Tibial artery (tissue), 4 donors: Measurements from ENCODE around the gene MCM3AP.

Experiments
- DNase-seq, 2 donors: peaks; one replicate each; pipeline ENCODE4 v3.0.0-alpha.2; 2019
- H3K27ac ChIP-seq, 2 donors: fragments of 200-600 bp; sonication (generic) in 1 of 2; 1 replicate in 1 of 2; 2 replicates in 1 of 2; pipeline ENCODE4 v1.5.1; 2018 to 2019; ENCODE audit warnings: mild to moderate bottlenecking in 1 of 2
- H3K27me3 ChIP-seq, 2 donors: fragments of 200-600 bp; sonication (generic) in 1 of 2; one replicate each; pipeline versions ENCODE4 v1.5.1 to v1.6.0; 2016 to 2019
- H3K36me3 ChIP-seq, 3 donors: fragments of 200-600 bp; sonication (generic) in 2 of 3; one replicate each; pipeline ENCODE4 v1.5.1; 2016 to 2019; ENCODE audit warnings: mild to moderate bottlenecking in 2 of 3
- H3K4me1 ChIP-seq, 4 donors: fragments of 200-600 bp; sonication (generic) in 2 of 4; 1 replicate in 3 of 4; 2 replicates in 1 of 4; pipeline ENCODE4 v1.5.1; 2016 to 2019
- H3K4me3 ChIP-seq, 2 donors: fragments of 200-600 bp; sonication (generic) in 1 of 2; 1 replicate in 1 of 2; 2 replicates in 1 of 2; pipeline ENCODE4 v1.5.1; 2018 to 2019; ENCODE audit warnings: mild to moderate bottlenecking in 2 of 2
- H3K9me3 ChIP-seq, 3 donors: fragments of 200-600 bp; sonication (generic) in 1 of 3; one replicate each; pipeline ENCODE4 v1.5.1; 2016 to 2019
- intact Hi-C: fragments of 100-400 bp; cut with DNase I; formaldehyde crosslinking; loops from one replicate; pipeline ENCODE4 v1.15.0; 2023; ENCODE audit warnings: low total_unique reads
- TF ChIP-seq, protein P1 (sequence below), 2 experiments: fragments of 200-600 bp in 1 of 2; fragments of 450-650 bp in 1 of 2; IDR thresholded peaks; one replicate each; pipeline ENCODE4 v1.5.1; 2017 to 2019; ENCODE audit warnings: antibody characterized with exemption in 2 of 2, mild to moderate bottlenecking in 1 of 2, moderate library complexity in 1 of 2

MCM3AP gene

DNA sequence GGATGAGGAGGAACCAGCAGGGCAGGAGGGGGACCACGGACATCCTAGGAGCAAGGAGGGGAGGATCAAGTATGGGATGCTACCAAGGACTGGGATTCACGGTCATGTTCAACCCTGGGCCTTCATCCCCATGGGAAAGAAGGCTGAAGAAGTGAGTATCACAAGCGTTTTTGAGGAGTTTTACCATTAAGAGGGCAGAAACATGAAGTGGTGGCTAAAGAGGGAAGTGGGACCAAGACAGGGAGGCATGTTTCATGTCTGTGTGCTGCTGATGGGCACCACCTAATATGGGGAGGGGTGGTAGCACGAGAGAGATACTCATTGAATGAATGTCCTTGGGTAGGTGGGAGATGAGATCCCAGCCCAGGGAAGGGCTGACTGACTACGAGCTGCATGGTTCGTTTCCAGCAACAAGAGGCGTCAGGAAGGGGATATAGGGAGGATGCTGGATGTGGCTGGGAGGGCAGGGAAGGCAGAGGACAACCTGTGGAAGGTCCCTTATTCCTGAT is 45.5 kb downstream of the MCM3AP start:
- Histone ChIP-seq H3K4me3 (no peak overlapping the region), H3K9me3 (no peaks in the 10 kb centered on the region), H3K36me3 (peaks cover 84 to 99% (median 89%) of the 10 kb centered on the region in 3 donors), H3K4me1 (no peaks in the 10 kb centered on the region), H3K27ac (no peak overlapping the region), H3K27me3 (no peaks in the 10 kb centered on the region)
- no peak for DNase-seq
- TF ChIP-seq, protein P1, sequence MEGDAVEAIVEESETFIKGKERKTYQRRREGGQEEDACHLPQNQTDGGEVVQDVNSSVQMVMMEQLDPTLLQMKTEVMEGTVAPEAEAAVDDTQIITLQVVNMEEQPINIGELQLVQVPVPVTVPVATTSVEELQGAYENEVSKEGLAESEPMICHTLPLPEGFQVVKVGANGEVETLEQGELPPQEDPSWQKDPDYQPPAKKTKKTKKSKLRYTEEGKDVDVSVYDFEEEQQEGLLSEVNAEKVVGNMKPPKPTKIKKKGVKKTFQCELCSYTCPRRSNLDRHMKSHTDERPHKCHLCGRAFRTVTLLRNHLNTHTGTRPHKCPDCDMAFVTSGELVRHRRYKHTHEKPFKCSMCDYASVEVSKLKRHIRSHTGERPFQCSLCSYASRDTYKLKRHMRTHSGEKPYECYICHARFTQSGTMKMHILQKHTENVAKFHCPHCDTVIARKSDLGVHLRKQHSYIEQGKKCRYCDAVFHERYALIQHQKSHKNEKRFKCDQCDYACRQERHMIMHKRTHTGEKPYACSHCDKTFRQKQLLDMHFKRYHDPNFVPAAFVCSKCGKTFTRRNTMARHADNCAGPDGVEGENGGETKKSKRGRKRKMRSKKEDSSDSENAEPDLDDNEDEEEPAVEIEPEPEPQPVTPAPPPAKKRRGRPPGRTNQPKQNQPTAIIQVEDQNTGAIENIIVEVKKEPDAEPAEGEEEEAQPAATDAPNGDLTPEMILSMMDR (IDR thresholded peaks at IDR 0.05), result no peak
- intact Hi-C loops, result no loop called here

DNA sequence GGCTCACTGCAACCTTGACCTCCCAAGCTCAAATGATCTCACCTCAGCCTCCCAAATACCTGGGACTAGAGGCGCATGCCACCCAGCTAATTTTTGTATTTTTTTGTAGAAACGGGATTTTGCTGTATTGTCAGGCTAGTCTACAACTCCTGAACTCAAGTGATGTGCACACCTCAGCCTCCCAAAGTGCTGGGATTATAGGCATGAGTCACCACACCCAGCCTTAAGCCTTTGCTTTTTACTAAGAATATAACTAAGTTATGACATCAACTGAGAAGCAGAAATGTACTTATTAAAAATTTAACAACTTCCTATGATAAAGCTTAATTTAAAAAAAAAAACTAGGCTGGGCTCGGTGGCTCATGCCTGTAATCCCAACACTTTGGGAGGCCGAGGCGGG is 47.9 kb downstream of the MCM3AP start:
- peaks cover 67 to 97% (median 81%) of the 10 kb centered on the region in 3 donors for H3K36me3 ChIP-seq
- no peaks in the 10 kb centered on the region for H3K27me3 ChIP-seq
- H3K27ac ChIP-seq, result no peak overlapping the region
- no peak overlapping the region for H3K4me3 ChIP-seq
- TF ChIP-seq, protein P1 (IDR thresholded peaks at IDR 0.05), result no peak
- H3K4me1 ChIP-seq, result no peaks in the 10 kb centered on the region
- H3K9me3 ChIP-seq, result no peaks in the 10 kb centered on the region
- intact Hi-C loops, result no loop called here
- no peak for DNase-seq

DNA sequence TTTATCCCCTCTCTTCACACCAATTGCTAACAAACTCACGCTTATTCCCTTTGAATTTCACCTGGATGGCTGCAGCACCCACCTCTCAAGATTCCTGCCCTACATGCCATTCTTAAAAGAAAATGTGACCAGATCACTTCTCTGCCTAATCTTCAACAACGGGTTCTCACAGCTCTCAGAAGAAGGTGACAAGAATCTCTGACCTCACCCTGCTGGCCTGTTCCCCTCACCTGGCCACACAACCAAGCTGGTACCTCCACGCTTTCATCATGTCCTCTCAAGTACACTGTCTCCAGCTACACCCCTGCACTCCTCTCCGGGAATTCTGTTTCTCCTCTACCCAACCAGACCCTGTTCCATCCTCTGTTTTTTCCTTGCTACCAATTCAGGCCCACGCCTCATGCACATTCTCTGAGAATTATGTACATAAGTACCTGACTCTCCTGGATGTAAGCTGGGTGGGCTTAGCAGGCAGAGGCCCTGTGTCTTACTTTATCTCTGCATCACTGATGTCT is 50.9 kb downstream of the MCM3AP start:
- intact Hi-C loops, result no loop called here
- no peak overlapping the region for H3K27ac ChIP-seq
- H3K36me3 ChIP-seq, result peaks cover 38 to 67% (median 59%) of the 10 kb centered on the region in 3 donors
- no peaks in the 10 kb centered on the region for H3K9me3 ChIP-seq
- H3K4me1 ChIP-seq, result peaks cover 0 to 8% (median 3%) of the 10 kb centered on the region in 4 donors
- no peaks in the 10 kb centered on the region for H3K27me3 ChIP-seq
- no peak for DNase-seq
- no peak overlapping the region for H3K4me3 ChIP-seq
- TF ChIP-seq, protein P1 (IDR thresholded peaks at IDR 0.05), result no peak

DNA sequence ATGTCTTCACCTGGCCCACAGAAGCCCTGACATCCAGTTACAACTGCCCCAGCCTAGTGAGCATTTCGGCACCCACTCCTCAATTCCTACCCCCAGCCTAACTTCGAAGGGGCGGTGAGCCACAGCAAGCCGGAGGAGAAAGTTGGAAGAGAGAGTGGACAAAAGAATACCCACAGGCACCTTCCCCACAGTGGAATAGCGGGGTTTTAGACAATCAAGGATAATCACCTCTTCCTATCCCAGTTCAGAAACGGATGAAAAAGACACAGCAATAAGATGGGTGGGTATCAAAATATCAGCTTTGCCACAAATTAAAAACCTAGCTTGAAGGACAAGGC is 55.5 kb downstream of the MCM3AP start:
- H3K4me3 ChIP-seq, result peak overlapping the region; percentile 99 to 100
- peak overlapping the region; percentile 88 to 92 for H3K27ac ChIP-seq
- H3K36me3 ChIP-seq, result peaks cover 8 to 22% (median 16%) of the 10 kb centered on the region in 3 donors

DNA sequence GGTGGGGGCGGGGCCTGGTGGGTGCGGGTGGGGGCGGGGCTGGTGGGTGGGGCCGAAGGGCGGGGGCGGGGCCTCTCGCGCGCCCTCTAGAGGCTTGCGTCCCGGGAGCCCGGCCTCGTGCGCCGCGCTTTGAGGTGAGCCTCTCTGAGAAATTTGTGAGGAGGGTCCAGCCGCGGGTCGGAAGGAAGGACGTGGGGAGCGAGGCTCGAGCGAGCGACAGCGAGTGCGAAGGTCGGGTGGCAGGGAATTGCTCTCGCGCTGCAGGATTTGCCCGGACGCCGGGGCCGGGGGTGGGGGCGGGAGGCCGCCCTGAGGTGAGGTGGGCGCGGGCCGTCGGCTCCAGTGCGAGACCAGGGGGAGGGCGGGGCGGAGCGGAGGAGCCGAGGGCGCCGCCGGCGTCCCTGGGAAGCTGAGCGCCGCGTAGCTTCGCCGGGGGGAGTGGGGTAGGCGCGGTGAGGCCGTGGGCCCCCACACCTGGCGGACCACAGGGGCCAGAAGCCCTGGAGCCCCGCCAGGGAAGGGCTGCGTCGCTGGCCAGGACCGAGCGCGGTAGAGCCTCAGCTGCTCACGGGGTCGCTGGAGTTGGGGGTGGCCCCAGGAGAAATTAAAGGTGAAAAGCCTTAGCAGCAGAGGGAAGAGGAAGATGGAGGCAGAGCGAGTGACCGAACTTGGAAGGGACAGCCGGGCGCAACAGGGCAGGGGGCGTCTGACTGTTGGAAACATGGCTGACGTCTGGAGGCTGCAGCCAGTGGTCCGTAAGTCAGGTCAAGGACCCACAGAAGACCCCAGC is 56.1 kb downstream of the MCM3AP start:
- DNase-seq, result no peak
- Histone ChIP-seq H3K36me3 (peaks cover 2 to 17% (median 11%) of the 10 kb centered on the region in 3 donors), H3K27ac (peak overlapping the region; percentile 88 to 92), H3K4me1 (peaks cover 0 to 39% (median 31%) of the 10 kb centered on the region in 4 donors), H3K4me3 (peak overlapping the region; percentile 99 to 100), H3K27me3 (no peaks in the 10 kb centered on the region), H3K9me3 (no peaks in the 10 kb centered on the region)
- intact Hi-C loops, result loop anchor here (5.0 to 10.0 kb wide), 2 partner anchors 95 to 257 kb away; partner anchors contain the start of genes C21orf58 and PCNT
- TF ChIP-seq, protein P1 (IDR thresholded peaks at IDR 0.05), result peak; percentile 33 to 67

More for the DNA sequence above, 55.5 kb downstream of the MCM3AP start:
- no peak for DNase-seq
- TF ChIP-seq, protein P1 (IDR thresholded peaks at IDR 0.05), result no peak
- no peaks in the 10 kb centered on the region for H3K27me3 ChIP-seq
- no peaks in the 10 kb centered on the region for H3K9me3 ChIP-seq
- intact Hi-C loops, result loop anchor here (5.0 to 10.0 kb wide), 2 partner anchors 95 to 258 kb away; partner anchors contain the start of genes C21orf58 and PCNT
- peaks cover 0 to 35% (median 30%) of the 10 kb centered on the region in 4 donors for H3K4me1 ChIP-seq
